Esophagus muscularis mucosa (tissue), 4 donors: ENCODE measurements around the gene RGS19. TPM values are rescaled to one million over a fixed set of nuclear protein-coding genes. Genes with fewer than 3 reads are reported as not detected.
A peak's percentile ranks its signal among the peaks of the same experiment; 100 is the strongest.

ENCODE experiments used
- DNase-seq: peaks from one replicate; pipeline ENCODE4 v3.0.0-alpha.2; 2017; ENCODE audit errors: extremely low spot score
- H3K27ac ChIP-seq, 4 donors: fragments of 200-600 bp; sonication (generic); replicated peaks in 1 of 4; 1 replicate in 3 of 4; 2 replicates in 1 of 4; pipeline ENCODE4 v1.5.1; 2016 to 2019; ENCODE audit warnings: mild to moderate bottlenecking in 1 of 4
- H3K27me3 ChIP-seq, 4 donors: fragments of 200-600 bp; sonication (generic); one replicate each; pipeline versions ENCODE4 v1.5.1 to v1.6.0; 2016 to 2019
- H3K36me3 ChIP-seq, 4 donors: fragments of 200-600 bp; sonication (generic); one replicate each; pipeline ENCODE4 v1.5.1; 2016 to 2019
- H3K4me1 ChIP-seq, 4 donors: fragments of 200-600 bp; sonication (generic); one replicate each; pipeline ENCODE4 v1.5.1; 2016 to 2019
- H3K4me3 ChIP-seq, 4 donors: fragments of 200-600 bp; sonication (generic); 1 replicate in 2 of 4; 2 replicates in 2 of 4; pipeline ENCODE4 v1.5.1; 2016 to 2019; ENCODE audit warnings: mild to moderate bottlenecking in 4 of 4, moderate library complexity in 1 of 4
- H3K9me3 ChIP-seq, 4 donors: fragments of 200-600 bp; sonication (generic); 1 replicate in 3 of 4; 2 replicates in 1 of 4; pipeline ENCODE4 v1.5.1; 2016 to 2019
- EP300 ChIP-seq: sonication (generic); formaldehyde crosslinking; IDR thresholded peaks from one replicate; pipeline ENCODE4 v1.6.1; 2017; ENCODE audit warnings: antibody characterized with exemption
- POLR2A ChIP-seq: fragments of 450-650 bp; IDR thresholded peaks from one replicate; pipeline ENCODE4 v1.6.1; 2017; ENCODE audit warnings: antibody characterized with exemption, moderate library complexity, mild to moderate bottlenecking, low read depth
- POLR2AphosphoS5 ChIP-seq, 2 donors: sonication (generic); formaldehyde crosslinking; IDR thresholded peaks; one replicate each; pipeline ENCODE4 v1.6.1; 2017; ENCODE audit warnings: antibody characterized with exemption in 2 of 2
- WGBS: methylation state at CpG from one replicate; pipeline ENCODE4 v1.1.5; 2018; 5-methylcytosine and 5-hydroxymethylcytosine counted together
- intact Hi-C: fragments of 100-400 bp; cut with DNase I; formaldehyde crosslinking; loops from one replicate; pipeline ENCODE4 v1.15.1; 2023
- total RNA-seq, 4 donors: library from RNA; depleted of rRNA; stranded (reverse); fragments of >200 nt; gene quantifications; one replicate each; pipeline versions ENCODE4 v1.1.0 to v1.2.1, GENCODE V29; 2016
- TF ChIP-seq, protein P1 (sequence below), 3 experiments: fragments of 200-600 bp in 2 of 3; fragments of 450-650 bp in 1 of 3; sonication (generic) in 2 of 3; IDR thresholded peaks; one replicate each; pipeline ENCODE4 v1.5.1; 2017 to 2019; ENCODE audit warnings: antibody characterized with exemption in 3 of 3, mild to moderate bottlenecking in 2 of 3, moderate library complexity in 1 of 3

RGS19 gene
- total RNA-seq, 4 donors from 2014 or later, result 11.4 to 17.7 (median 12.7) TPM

DNA sequence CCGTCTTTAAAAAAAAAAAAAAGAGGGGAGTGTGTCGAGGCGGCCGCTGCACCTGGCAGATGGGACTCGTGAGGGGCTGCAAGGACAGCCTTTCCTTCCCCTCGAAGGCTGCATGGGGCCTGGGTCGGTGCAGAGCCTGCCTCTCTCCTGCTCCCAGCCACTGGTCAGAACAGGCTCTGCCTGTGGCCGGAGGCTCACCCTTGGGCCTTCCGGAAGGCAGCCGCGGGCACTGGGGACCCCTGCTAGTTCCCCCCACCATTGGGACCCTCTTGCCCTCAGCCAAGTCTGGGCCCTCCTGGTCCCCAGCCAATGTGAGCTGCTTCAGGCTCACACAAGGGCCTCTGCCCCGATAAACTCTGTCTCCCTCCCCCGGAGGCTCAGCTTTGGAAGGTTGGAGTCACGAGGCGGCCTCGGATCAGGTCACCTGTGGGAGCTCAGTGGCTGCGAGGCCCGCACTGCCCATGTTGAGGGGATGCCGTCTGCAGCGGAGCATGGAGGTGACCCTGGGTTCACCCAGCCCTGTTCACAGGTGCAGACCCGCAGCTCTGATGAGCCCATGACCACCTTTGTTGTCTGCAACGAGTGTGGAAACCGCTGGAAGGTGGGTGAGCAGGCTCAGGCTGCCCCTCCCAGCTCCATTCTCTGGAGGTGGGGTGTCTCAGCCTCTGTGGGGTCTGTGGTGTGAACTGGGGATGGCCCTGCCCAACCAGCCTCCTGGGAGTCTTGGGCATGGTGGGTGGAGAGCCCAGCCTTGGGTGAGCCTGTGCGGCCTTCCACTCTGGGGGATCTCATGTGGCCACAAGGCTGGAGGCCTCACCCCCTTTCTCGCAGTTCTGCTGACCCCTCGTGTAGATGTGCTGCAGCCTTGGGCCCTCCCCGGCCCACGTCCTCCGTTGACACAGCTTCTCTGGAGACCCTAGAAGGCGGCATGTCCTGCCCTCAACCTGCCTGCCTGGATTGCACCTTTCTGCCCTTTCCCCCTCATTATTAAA, 7.7 kb downstream of the RGS19 start:
- 84% methylated on average over 27 of the region's 30 CpGs for WGBS

DNA sequence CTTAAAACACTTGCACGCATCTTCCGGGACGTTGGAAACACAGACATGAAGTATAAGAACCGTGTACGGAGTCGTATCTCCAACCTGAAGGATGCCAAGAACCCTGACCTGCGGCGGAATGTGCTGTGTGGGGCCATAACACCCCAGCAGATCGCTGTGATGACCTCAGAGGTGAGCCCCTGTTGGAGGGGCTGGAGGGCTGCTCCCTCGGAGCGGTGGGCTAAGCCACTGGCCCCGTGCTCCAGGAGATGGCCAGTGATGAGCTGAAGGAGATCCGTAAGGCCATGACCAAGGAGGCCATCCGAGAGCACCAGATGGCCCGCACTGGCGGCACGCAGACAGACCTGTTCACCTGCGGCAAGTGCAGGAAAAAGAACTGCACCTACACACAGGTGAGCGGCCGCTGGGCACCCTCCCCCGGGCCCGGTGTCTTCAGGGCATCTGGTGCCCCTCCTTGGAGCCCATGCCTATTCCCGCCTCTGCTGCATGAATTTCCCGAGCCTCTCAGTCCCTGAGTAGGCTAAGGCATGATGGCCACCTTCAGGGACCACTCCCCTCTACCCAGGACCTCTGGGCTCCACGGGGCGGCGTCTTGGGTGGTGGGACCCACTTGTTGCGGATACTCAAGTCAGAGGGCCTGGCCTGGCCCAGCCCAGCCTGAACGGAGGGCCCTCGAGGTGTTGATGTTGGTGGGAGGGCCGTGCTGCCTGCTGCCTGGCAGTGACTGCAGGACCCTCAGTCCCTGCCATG, 8.9 kb downstream of the RGS19 start:
- Histone ChIP-seq H3K9me3 (no peaks in the 10 kb centered on the region), H3K4me3 (no peak overlapping the region), H3K27me3 (no peaks in the 10 kb centered on the region), H3K4me1 (peaks cover 0 to 10% (median 5%) of the 10 kb centered on the region in 4 donors), H3K36me3 (peaks cover 6 to 51% (median 39%) of the 10 kb centered on the region in 4 donors), H3K27ac (no peak overlapping the region)
- TF ChIP-seq POLR2A (no peak), EP300 (no peak), POLR2AphosphoS5 (IDR thresholded peaks at IDR 0.05) (no peak)
- TF ChIP-seq, protein P1, sequence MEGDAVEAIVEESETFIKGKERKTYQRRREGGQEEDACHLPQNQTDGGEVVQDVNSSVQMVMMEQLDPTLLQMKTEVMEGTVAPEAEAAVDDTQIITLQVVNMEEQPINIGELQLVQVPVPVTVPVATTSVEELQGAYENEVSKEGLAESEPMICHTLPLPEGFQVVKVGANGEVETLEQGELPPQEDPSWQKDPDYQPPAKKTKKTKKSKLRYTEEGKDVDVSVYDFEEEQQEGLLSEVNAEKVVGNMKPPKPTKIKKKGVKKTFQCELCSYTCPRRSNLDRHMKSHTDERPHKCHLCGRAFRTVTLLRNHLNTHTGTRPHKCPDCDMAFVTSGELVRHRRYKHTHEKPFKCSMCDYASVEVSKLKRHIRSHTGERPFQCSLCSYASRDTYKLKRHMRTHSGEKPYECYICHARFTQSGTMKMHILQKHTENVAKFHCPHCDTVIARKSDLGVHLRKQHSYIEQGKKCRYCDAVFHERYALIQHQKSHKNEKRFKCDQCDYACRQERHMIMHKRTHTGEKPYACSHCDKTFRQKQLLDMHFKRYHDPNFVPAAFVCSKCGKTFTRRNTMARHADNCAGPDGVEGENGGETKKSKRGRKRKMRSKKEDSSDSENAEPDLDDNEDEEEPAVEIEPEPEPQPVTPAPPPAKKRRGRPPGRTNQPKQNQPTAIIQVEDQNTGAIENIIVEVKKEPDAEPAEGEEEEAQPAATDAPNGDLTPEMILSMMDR (IDR thresholded peaks at IDR 0.05), result no peak
- intact Hi-C loops, result no loop called here
- WGBS, result 89% methylated on average over 28 of the region's 31 CpGs
- no peak for DNase-seq

More for the DNA sequence above, 7.7 kb downstream of the RGS19 start:
- H3K4me1 ChIP-seq, result peaks cover 0 to 9% (median 0%) of the 10 kb centered on the region in 4 donors
- no peak overlapping the region for H3K27ac ChIP-seq
- peaks cover 6 to 51% (median 39%) of the 10 kb centered on the region in 4 donors for H3K36me3 ChIP-seq
- no peaks in the 10 kb centered on the region for H3K27me3 ChIP-seq
- intact Hi-C loops, result no loop called here
- TF ChIP-seq EP300, result no peak
- no peak overlapping the region for H3K4me3 ChIP-seq
- no peak for DNase-seq
- H3K9me3 ChIP-seq, result no peaks in the 10 kb centered on the region

DNA sequence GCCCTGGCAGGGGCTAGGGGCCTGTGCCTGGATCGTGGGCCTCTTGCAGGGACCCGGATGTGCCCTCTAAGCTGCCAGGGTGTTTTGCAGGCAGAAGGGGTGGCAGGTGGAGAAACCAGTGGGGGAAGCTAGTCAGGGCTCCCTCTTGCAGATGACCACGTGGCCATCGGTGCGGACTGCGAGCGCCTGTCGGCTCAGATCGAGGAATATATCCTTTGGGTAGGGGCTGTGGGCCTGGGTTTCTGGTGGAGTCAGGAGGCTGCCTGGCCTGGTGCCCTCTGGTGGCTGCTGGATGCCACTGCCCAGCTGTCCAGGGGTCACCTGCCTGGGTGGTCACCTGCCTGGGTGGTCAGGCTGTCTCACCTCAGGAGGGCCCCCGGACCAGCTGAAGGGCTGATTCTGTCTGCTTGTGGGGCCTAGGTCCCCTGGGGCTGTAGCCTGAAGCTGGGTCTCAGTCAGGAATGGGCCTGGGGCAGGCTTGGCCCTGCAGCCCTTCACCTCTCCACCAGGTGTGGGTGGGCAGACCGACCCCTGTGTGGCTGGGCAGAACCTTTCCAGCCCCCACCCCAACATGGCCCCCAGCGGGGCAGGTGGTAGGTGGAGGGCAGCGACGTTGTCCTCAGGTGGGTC, 9.6 kb downstream of the RGS19 start:
- intact Hi-C loops, result no loop called here

DNA sequence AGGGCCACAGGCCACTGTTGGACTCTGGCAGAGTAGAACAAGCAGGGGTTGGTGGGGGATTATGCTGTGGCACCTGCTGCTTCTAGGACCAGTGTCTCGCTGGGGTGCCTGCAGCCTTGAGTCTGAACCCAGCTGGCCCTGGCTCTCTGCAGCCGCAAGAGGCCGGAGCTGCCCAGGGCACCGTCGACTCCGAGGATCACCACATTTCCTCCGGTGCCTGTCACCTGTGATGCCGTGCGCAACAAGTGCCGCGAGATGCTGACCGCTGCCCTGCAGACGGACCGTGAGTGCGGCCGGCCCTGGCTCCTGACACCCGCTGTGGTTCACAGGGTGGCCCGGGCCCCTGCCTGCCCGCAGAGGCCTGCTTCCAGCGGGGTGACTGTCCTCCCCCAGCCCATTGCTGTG, 10.1 kb downstream of the RGS19 start:
- H3K36me3 ChIP-seq, result peaks cover 6 to 43% (median 34%) of the 10 kb centered on the region in 4 donors
- intact Hi-C loops, result no loop called here

More for the DNA sequence above, 9.6 kb downstream of the RGS19 start:
- DNase-seq, result no peak
- Histone ChIP-seq H3K27ac (no peak overlapping the region), H3K9me3 (no peaks in the 10 kb centered on the region), H3K27me3 (no peaks in the 10 kb centered on the region), H3K36me3 (peaks cover 6 to 48% (median 37%) of the 10 kb centered on the region in 4 donors), H3K4me3 (no peak overlapping the region), H3K4me1 (peaks cover 3 to 17% (median 12%) of the 10 kb centered on the region in 4 donors)
- WGBS, result 81% methylated on average over 4 of the region's 14 CpGs
- TF ChIP-seq POLR2A (no peak), POLR2AphosphoS5 (IDR thresholded peaks at IDR 0.05) (no peak), EP300 (no peak)
- TF ChIP-seq, protein P1 (IDR thresholded peaks at IDR 0.05), result peak; percentile 37 to 64 (median 37)

More for the DNA sequence above, 10.1 kb downstream of the RGS19 start:
- no peak for DNase-seq
- H3K27me3 ChIP-seq, result no peaks in the 10 kb centered on the region
- H3K27ac ChIP-seq, result no peak overlapping the region
- no peaks in the 10 kb centered on the region for H3K9me3 ChIP-seq
- no CpG with 5 or more reads among the region's 20 CpGs for WGBS
- peaks cover 8 to 22% (median 17%) of the 10 kb centered on the region in 4 donors for H3K4me1 ChIP-seq
- no peak overlapping the region for H3K4me3 ChIP-seq
- TF ChIP-seq, protein P1 (IDR thresholded peaks at IDR 0.05), result no peak
- no peak for TF ChIP-seq POLR2AphosphoS5 (IDR thresholded peaks at IDR 0.05)
- TF ChIP-seq EP300, result no peak
- no peak for TF ChIP-seq POLR2A
